Uterus (tissue), 4 donors: ENCODE results near the gene COA1. TPM values are rescaled to one million over a fixed set of nuclear protein-coding genes. Genes with fewer than 3 reads are reported as not detected.
"Not testable (repeated sequence)": the region's sequence is repeated elsewhere in the genome, so short reads cannot be mapped to it uniquely, and the experiment has no call there.

ENCODE experiments used
- DNase-seq, 2 donors: peaks; one replicate each; pipeline ENCODE4 v3.0.0-alpha.2; 2019 to 2020
- H3K27ac ChIP-seq, 2 donors: fragments of 200-600 bp; sonication (generic); 1 replicate in 1 of 2; 2 replicates in 1 of 2; pipeline ENCODE4 v1.5.1; 2016 to 2018
- H3K27me3 ChIP-seq, 2 donors: fragments of 200-600 bp; sonication (generic); one replicate each; pipeline ENCODE4 v1.5.1; 2018 to 2019; ENCODE audit warnings: control low read depth in 1 of 2
- H3K36me3 ChIP-seq, 2 donors: fragments of 200-600 bp; sonication (generic); one replicate each; pipeline ENCODE4 v1.5.1; 2019; ENCODE audit warnings: control low read depth in 1 of 2
- H3K4me1 ChIP-seq, 2 donors: fragments of 200-600 bp; sonication (generic); one replicate each; pipeline ENCODE4 v1.5.1; 2018 to 2019; ENCODE audit warnings: control low read depth in 1 of 2
- H3K4me3 ChIP-seq, 2 donors: fragments of 200-600 bp; sonication (generic); 1 replicate in 1 of 2; 2 replicates in 1 of 2; pipeline ENCODE4 v1.5.1; 2018 to 2019; ENCODE audit warnings: mild to moderate bottlenecking in 1 of 2
- H3K9me3 ChIP-seq, 2 donors: fragments of 200-600 bp; sonication (generic); one replicate each; pipeline ENCODE4 v1.5.1; 2019; ENCODE audit warnings: control low read depth in 1 of 2
- CTCF ChIP-seq, 4 experiments: fragments of 200-600 bp in 2 of 4; fragments of 450-650 bp in 2 of 4; sonication (generic) in 2 of 4; IDR thresholded peaks; one replicate each; pipeline ENCODE4 v1.5.1; 2016 to 2019; ENCODE audit warnings: antibody characterized with exemption in 4 of 4, mild to moderate bottlenecking in 2 of 4, moderate library complexity in 1 of 4
- POLR2A ChIP-seq, 2 donors: fragments of 450-650 bp; IDR thresholded peaks; one replicate each; pipeline ENCODE4 v1.6.1; 2016; ENCODE audit warnings: antibody characterized with exemption in 2 of 2, mild to moderate bottlenecking in 1 of 2, moderate library complexity in 1 of 2
- intact Hi-C: fragments of 100-400 bp; cut with DNase I; formaldehyde crosslinking; loops from one replicate; pipeline ENCODE4 v1.15.1; 2023; ENCODE audit warnings: low total_unique reads
- total RNA-seq, 4 donors: library from RNA; depleted of rRNA in 3 of 4; stranded (reverse); fragments of >200 nt in 3 of 4; gene quantifications; one replicate each; pipeline versions ENCODE4 v1.1.0 to v1.2.4, GENCODE V29; 2014 to 2023
- donor health status: DM: yes; HTN: yes; CAD: no.

The COA1 gene
- total RNA-seq, 4 donors from 2014 or later = 30.0 to 83.6 (median 76.6) TPM

DNA sequence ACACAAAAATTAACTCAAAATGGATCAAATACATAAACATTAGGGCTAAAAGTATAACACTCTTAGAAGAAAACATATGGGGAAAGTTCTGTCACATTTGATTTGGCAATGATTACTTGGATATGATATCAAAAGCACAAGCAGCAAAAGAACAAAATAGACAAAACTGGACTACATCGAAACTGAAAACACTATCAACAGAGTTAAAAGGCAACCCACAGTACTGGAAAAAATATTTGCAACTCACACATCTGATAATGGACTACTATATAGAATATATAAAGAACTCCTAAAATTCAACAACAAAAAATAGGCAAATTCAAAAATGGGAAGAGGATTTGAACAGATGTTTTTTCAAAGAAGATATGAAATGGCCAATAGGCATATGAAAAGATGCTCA is 51.0 kb downstream of the COA1 start:
- Histone ChIP-seq H3K9me3 (no peaks in the 10 kb centered on the region), H3K27ac (no peak overlapping the region), H3K27me3 (no peaks in the 10 kb centered on the region), H3K36me3 (no peaks in the 10 kb centered on the region), H3K4me3 (no peak overlapping the region), H3K4me1 (peaks cover 0 to 5% of the 10 kb centered on the region in 2 donors)
- no peak for TF ChIP-seq POLR2A (IDR thresholded peaks at IDR 0.05)
- no peak for TF ChIP-seq CTCF (IDR thresholded peaks at IDR 0.05)
- no peak for DNase-seq
- intact Hi-C loops = no loop called here

DNA sequence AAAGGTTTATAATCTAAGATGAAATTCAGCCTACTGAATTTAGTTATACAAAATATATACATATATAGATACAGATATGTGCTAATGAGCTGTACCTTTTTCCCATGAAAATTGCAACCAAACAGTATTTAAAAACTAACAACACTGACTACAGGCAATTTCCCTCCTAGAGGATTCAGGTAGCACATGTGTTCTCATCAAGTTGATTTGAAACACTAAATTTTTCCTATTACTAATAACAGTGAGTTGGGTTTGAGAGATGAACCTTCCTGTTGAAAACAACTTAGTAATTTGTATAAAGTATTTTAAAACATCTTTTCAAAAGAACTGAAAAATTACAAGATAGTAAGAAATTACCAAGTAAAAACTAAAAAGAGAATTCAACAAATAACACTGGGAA is 51.5 kb downstream of the COA1 start:
- TF ChIP-seq POLR2A (IDR thresholded peaks at IDR 0.05) (no peak), CTCF (IDR thresholded peaks at IDR 0.05) (no peak)
- intact Hi-C loops = no loop called here
- DNase-seq = no peak

DNA sequence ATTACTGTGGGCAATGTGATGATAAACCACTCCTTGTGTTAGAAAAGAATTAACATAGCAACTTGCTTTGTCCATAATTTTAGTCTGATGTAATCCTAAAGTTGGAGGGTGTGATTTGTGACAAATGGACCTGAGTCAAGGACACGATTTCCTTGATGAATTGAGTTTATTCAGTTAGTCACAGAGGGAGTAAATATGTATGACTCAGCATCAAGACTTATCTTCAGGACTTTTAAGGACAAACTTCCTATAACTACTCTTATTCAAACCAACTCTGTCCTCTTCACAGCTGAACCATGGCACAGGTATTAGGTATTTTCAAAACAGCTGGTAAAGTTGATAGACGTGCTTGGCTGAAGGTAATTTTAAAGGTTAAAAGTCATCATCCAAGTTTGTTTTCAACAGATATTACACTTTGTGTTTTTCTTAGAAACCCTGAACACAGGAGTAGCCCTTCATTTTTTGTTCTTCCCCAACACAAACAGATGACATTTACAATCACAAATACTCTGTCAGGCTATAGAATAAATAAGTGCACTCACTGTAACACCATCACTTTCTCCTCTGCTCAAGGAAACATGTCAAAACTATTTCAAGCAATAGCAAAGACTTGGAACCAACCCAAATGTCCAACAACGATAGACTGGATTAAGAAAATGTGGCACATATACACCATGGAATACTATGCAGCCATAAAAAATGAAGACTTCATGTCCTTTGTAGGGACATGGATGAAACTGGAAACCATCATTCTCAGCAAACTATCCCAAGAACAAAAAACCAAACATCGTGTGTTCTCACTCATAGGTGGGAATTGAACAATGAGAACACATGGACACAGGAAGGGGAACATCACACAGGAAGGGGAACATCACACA is 54.5 kb downstream of the COA1 start:
- H3K4me1 ChIP-seq = no peaks in the 10 kb centered on the region
- no peaks in the 10 kb centered on the region for H3K9me3 ChIP-seq
- H3K36me3 ChIP-seq = no peaks in the 10 kb centered on the region
- intact Hi-C loops = no loop called here
- TF ChIP-seq POLR2A (IDR thresholded peaks at IDR 0.05) = no peak
- DNase-seq = no peak
- H3K27me3 ChIP-seq = no peaks in the 10 kb centered on the region
- no peak overlapping the region for H3K4me3 ChIP-seq
- no peak overlapping the region for H3K27ac ChIP-seq

More for the DNA sequence above, 51.5 kb downstream of the COA1 start:
- peaks cover 0 to 5% of the 10 kb centered on the region in 2 donors for H3K4me1 ChIP-seq
- no peak overlapping the region for H3K27ac ChIP-seq
- H3K36me3 ChIP-seq = no peaks in the 10 kb centered on the region
- H3K27me3 ChIP-seq = no peaks in the 10 kb centered on the region
- H3K4me3 ChIP-seq = no peak overlapping the region
- no peaks in the 10 kb centered on the region for H3K9me3 ChIP-seq

- H3K9me3 ChIP-seq, H3K4me1 ChIP-seq, H3K36me3 ChIP-seq, H3K4me3 ChIP-seq, H3K27ac ChIP-seq, DNase-seq, H3K27me3 ChIP-seq, intact Hi-C loops: not testable (repeated sequence)
Measured at GRCh38 chr7:43673243-43673976, 55.9 kb downstream of the COA1 start.

- TF ChIP-seq POLR2A (IDR thresholded peaks at IDR 0.05) = no peak
- no peak for TF ChIP-seq CTCF (IDR thresholded peaks at IDR 0.05)
- H3K4me3 ChIP-seq = no peak overlapping the region
- no peaks in the 10 kb centered on the region for H3K4me1 ChIP-seq
- H3K27ac ChIP-seq = no peak overlapping the region
- no peaks in the 10 kb centered on the region for H3K9me3 ChIP-seq
- DNase-seq = no peak
- intact Hi-C loops = no loop called here
- no peaks in the 10 kb centered on the region for H3K36me3 ChIP-seq
- H3K27me3 ChIP-seq = no peaks in the 10 kb centered on the region
Measured at GRCh38 chr7:43671521-43671920, 57.8 kb downstream of the COA1 start.
